Measurements from ENCODE around the gene SGTB.

- no peak for TF ChIP-seq CTCF (IDR thresholded peaks at IDR 0.05 in 4 of 5, conservative IDR thresholded peaks at IDR 0.05 in 1 of 5)
- no peak for TF ChIP-seq POLR2A (IDR thresholded peaks at IDR 0.05)
These were observed 13.0 kb upstream of the SGTB start for GRCh38 chr5:65734921-65735320.
